IMR-90 (cell line): Measurements from ENCODE around the gene CYB5B. TPM values are rescaled to one million over a fixed set of nuclear protein-coding genes. Genes with fewer than 3 reads are reported as not detected.

ENCODE experiments used
- ATAC-seq: fragments of 200-7000 bp; cut with Tn5 transposase; 2 replicates; pipeline ENCODE4 v1.9.1; 2020; ENCODE audit warnings: low read depth, mild to moderate bottlenecking, moderate library complexity
- BruUV-seq: library from RNA; stranded (reverse); fragments of 400-500 nt; replicated peaks from 2 replicates; lab custom pipeline; 2021; lab: Mats Ljungman, UMichigan
- CTCF ChIA-PET: fragments of 300-600 bp; formaldehyde crosslinking; extraction: SDS; loops from one replicate; lab custom pipeline; 2021; ENCODE audit warnings: antibody characterized with exemption; lab: Yijun Ruan, JAX
- POLR2A ChIA-PET: fragments of 300-600 bp; sonication (Branson Sonifier 250); formaldehyde crosslinking; loops from one replicate; lab custom pipeline; 2022; ENCODE audit warnings: antibody characterized with exemption; ENCODE audit not compliant: unreplicated experiment; lab: Charles Lee
- DNase-seq: peaks from one replicate; pipeline ENCODE4 v3.0.0; 2013
- H2AFZ ChIP-seq: replicated peaks from 2 replicates; pipeline ENCODE3; 2013; ENCODE audit warnings: low read length, mild to moderate bottlenecking; ENCODE audit not compliant: poor library complexity
- H2AK5ac ChIP-seq: 2 replicates; pipeline ENCODE4 v1.6.1; 2013; ENCODE audit warnings: low read depth, low read length, inconsistent platforms
- H2AK9ac ChIP-seq: replicated peaks from 2 replicates; pipeline ENCODE3; 2013; ENCODE audit warnings: mild to moderate bottlenecking, low read depth, low read length, moderate library complexity; ENCODE audit not compliant: poor library complexity
- H2BK120ac ChIP-seq: 2 replicates; pipeline ENCODE4 v1.6.1; 2013; ENCODE audit warnings: low read depth, low read length, inconsistent platforms
- H2BK15ac ChIP-seq: 3 replicates; pipeline ENCODE4 v1.6.1; 2013; ENCODE audit warnings: low read depth, low read length, inconsistent platforms
- H2BK20ac ChIP-seq: 2 replicates; pipeline ENCODE4 v1.6.1; 2013; ENCODE audit warnings: low read depth, mild to moderate bottlenecking, inconsistent platforms, low read length, moderate library complexity
- H2BK5ac ChIP-seq: 2 replicates; pipeline ENCODE4 v1.6.1; 2013; ENCODE audit warnings: mild to moderate bottlenecking, low read depth, low read length, inconsistent platforms; ENCODE audit not compliant: poor library complexity, severe bottlenecking
- H3K14ac ChIP-seq: replicated peaks from 2 replicates; pipeline ENCODE4 v1.6.1; 2013; ENCODE audit warnings: low read depth, low read length, inconsistent platforms
- H3K18ac ChIP-seq: 2 replicates; pipeline ENCODE4 v1.6.1; 2013; ENCODE audit warnings: low read depth, low read length, control low read depth
- H3K23ac ChIP-seq: 2 replicates; pipeline ENCODE4 v1.6.1; 2013; ENCODE audit warnings: low read depth, low read length, inconsistent platforms
- H3K27ac ChIP-seq: 2 replicates; pipeline ENCODE4 v1.5.1; 2013; ENCODE audit warnings: mild to moderate bottlenecking, control low read depth, low read length; ENCODE audit not compliant: insufficient read depth
- H3K27me3 ChIP-seq: 2 replicates; pipeline ENCODE4 v1.6.1; 2013; ENCODE audit warnings: low read length; ENCODE audit not compliant: control insufficient read depth, insufficient read depth
- H3K36me3 ChIP-seq: 2 replicates; pipeline ENCODE4 v1.6.1; 2013; ENCODE audit warnings: low read length, mixed read lengths; ENCODE audit not compliant: control insufficient read depth, insufficient read depth
- H3K4ac ChIP-seq: 2 replicates; pipeline ENCODE4 v1.6.1; 2013; ENCODE audit warnings: low read depth, low read length, inconsistent platforms
- H3K4me1 ChIP-seq: 2 replicates; pipeline ENCODE4 v1.6.1; 2013; ENCODE audit warnings: low read length, mixed read lengths; ENCODE audit not compliant: control insufficient read depth, insufficient read depth
- H3K4me2 ChIP-seq: 2 replicates; pipeline ENCODE4 v1.6.1; 2013; ENCODE audit warnings: low read depth, mild to moderate bottlenecking, control low read depth, low read length, moderate library complexity
- H3K4me3 ChIP-seq: 2 replicates; pipeline ENCODE4 v1.5.1; 2013; ENCODE audit warnings: low read depth, mild to moderate bottlenecking, control low read depth, low read length, moderate library complexity; ENCODE audit not compliant: insufficient read depth
- H3K56ac ChIP-seq: 2 replicates; pipeline ENCODE4 v1.6.1; 2013; ENCODE audit warnings: low read length, inconsistent platforms; ENCODE audit not compliant: insufficient read depth; ENCODE audit errors: extremely low read depth
- H3K79me1 ChIP-seq, 2 experiments: 2 replicates each; pipeline ENCODE4 v1.6.1; 2013; ENCODE audit warnings: low read length in 2 of 2, inconsistent platforms in 1 of 2, low read depth in 1 of 2
- H3K9ac ChIP-seq: 2 replicates; pipeline ENCODE4 v1.6.1; 2013; ENCODE audit warnings: low read depth, low read length, control low read depth
- H3K9me1 ChIP-seq: 2 replicates; pipeline ENCODE4 v1.6.1; 2013; ENCODE audit warnings: low read length, inconsistent platforms; ENCODE audit not compliant: insufficient read depth
- H3K9me3 ChIP-seq: 2 replicates; pipeline ENCODE4 v1.6.1; 2013; ENCODE audit warnings: low read length; ENCODE audit not compliant: control insufficient read depth, insufficient read depth
- H4K20me1 ChIP-seq: 2 replicates; pipeline ENCODE4 v1.6.1; 2013; ENCODE audit warnings: low read length, inconsistent platforms; ENCODE audit not compliant: insufficient read depth
- H4K5ac ChIP-seq: 2 replicates; pipeline ENCODE4 v1.6.1; 2013; ENCODE audit warnings: mild to moderate bottlenecking, low read depth, low read length, control low read depth
- H4K8ac ChIP-seq, 2 experiments: 2 replicates each; pipeline ENCODE4 v1.6.1; 2013; ENCODE audit warnings: low read depth in 2 of 2, low read length in 2 of 2, control low read depth in 1 of 2, inconsistent platforms in 1 of 2
- H4K91ac ChIP-seq: 2 replicates; pipeline ENCODE4 v1.6.1; 2013; ENCODE audit warnings: low read depth, low read length, inconsistent platforms; ENCODE audit not compliant: insufficient read depth
- FOS ChIP-seq: fragments of 150-350 bp; IDR thresholded peaks from 2 replicates; pipeline ENCODE4 v1.6.1; 2016; ENCODE audit warnings: low read depth, low read length
- MAFK ChIP-seq: IDR thresholded peaks from 2 replicates; pipeline ENCODE4 v1.6.1; 2012; ENCODE audit warnings: low read depth, low read length, improper control_type of control experiment
- MAZ ChIP-seq: IDR thresholded peaks from 2 replicates; pipeline ENCODE4 v1.6.1; 2012; ENCODE audit warnings: low read depth, mild to moderate bottlenecking, low read length, improper control_type of control experiment, moderate library complexity, borderline replicate concordance
- SMC3 ChIP-seq: fragments of 150-350 bp; IDR thresholded peaks from 2 replicates; pipeline ENCODE4 v1.6.1; 2016; ENCODE audit warnings: low read depth, mild to moderate bottlenecking, antibody characterized with exemption, low read length, moderate library complexity
- USF2 ChIP-seq: fragments of 150-350 bp; IDR thresholded peaks from 2 replicates; pipeline ENCODE4 v1.6.1; 2017; ENCODE audit warnings: mild to moderate bottlenecking, antibody characterized with exemption, low read length, low read depth
- WGBS, 2 experiments: methylation state at CpG; one replicate each; pipeline versions ENCODE4 v1.1.5 to v1.1.7; 2013; ENCODE audit warnings: missing lambda C conversion rate in 2 of 2; ENCODE audit not compliant: insufficient read length in 1 of 2; ENCODE audit errors: extremely low coverage in 2 of 2; 5-methylcytosine and 5-hydroxymethylcytosine counted together
- dilution Hi-C: fragments of 300-500 bp; cut with HindIII; formaldehyde crosslinking; loops from one replicate; pipeline ENCODE4 v1.14.3; 2018; ENCODE audit warnings: low sequenced_read_pairs; ENCODE audit not compliant: unreplicated experiment
- in situ Hi-C: fragments of 300-500 bp; cut with MboI; formaldehyde crosslinking; loops from 3 replicates; pipeline ENCODE4 v1.14.3; 2019; ENCODE audit warnings: low sequenced_read_pairs, inconsistent platforms, mixed read lengths
- intact Hi-C: fragments of 100-400 bp; cut with micrococcal nuclease; formaldehyde crosslinking; loops from 2 replicates; pipeline ENCODE4 v1.10.0; 2022
- polyA plus RNA-seq, 3 experiments: library from polyadenylated mRNA; depleted of rRNA; stranded (reverse); fragments of >200 nt; gene quantifications; 2 replicates each; pipeline ENCODE4 v1.2.3, GENCODE V29; 2012; ENCODE audit warnings: low replicate concordance in 1 of 3
- total RNA-seq: library from RNA; depleted of rRNA; stranded (reverse); fragments of >200 nt; gene quantifications from 2 replicates; pipeline ENCODE4 v1.2.3, GENCODE V29; 2012

CYB5B gene
- total and polyA plus RNA-seq, 2 of the 4 experiments (the other 2 are of a cell fraction) = 100 to 102 TPM

- Histone ChIP-seq H4K8ac (no peak overlapping the region), H2AFZ (no peak overlapping the region), H3K4ac (no peak overlapping the region), H3K56ac (no peak overlapping the region), H2AK9ac (no peak overlapping the region), H3K4me2 (no peak overlapping the region), H4K91ac (no peak overlapping the region), H3K18ac (no peak overlapping the region), H3K9me1 (no peaks in the 10 kb centered on the region), H3K27ac (no peak overlapping the region), H4K5ac (no peak overlapping the region), H3K9ac (no peak overlapping the region), H3K23ac (no peak overlapping the region), H2BK15ac (no peak overlapping the region), H3K27me3 (no peaks in the 10 kb centered on the region), H3K4me1 (no peaks in the 10 kb centered on the region), H3K36me3 (peaks cover 6% of the 10 kb centered on the region), H3K9me3 (no peaks in the 10 kb centered on the region), H3K14ac (no peak overlapping the region), H2BK120ac (no peak overlapping the region), H2BK20ac (no peak overlapping the region), H2BK5ac (no peak overlapping the region), H3K79me1 (peaks cover 35 to 48% of the 10 kb centered on the region in 2 experiments), H3K4me3 (no peak overlapping the region), H4K20me1 (no peaks in the 10 kb centered on the region), H2AK5ac (no peak overlapping the region)
- intact Hi-C loops (no loop called here), dilution Hi-C loops (no loop called here), in situ Hi-C loops (no loop called here)
- DNase-seq (no peak), ATAC-seq (no peak)
- WGBS, 2 experiments = no CpG with 5 or more reads among the region's 7 CpGs
- no TSS peak for BruUV-seq
- ChIA-PET POLR2A (no interaction called here), CTCF (no interaction called here)
- TF ChIP-seq FOS (no peak), MAZ (no peak), USF2 (no peak), MAFK (no peak), SMC3 (no peak)
Observed at GRCh38 chr16:69435977-69436820, 11.8 kb downstream of the CYB5B start.
